Brain microvascular endothelial cell (primary cell): ENCODE data around the gene TTC33.
"Not testable (repeated sequence)": the region's sequence is repeated elsewhere in the genome, so short reads cannot be mapped to it uniquely, and the experiment has no call there.

Source experiments
- DNase-seq: peaks from one replicate; pipeline ENCODE4 v3.0.0-alpha.2; 2020
- H3K27ac ChIP-seq: fragments of 250-450 bp; sonication (Bioruptor Pico); 2 replicates; pipeline ENCODE4 v1.5.1; 2020; ENCODE audit warnings: mild to moderate bottlenecking, moderate library complexity
- H3K27me3 ChIP-seq: fragments of 250-450 bp; sonication (Bioruptor Pico); replicated peaks from 2 replicates; pipeline ENCODE4 v1.5.1; 2020; ENCODE audit warnings: mild to moderate bottlenecking
- H3K36me3 ChIP-seq: fragments of 250-450 bp; sonication (Bioruptor Pico); replicated peaks from 2 replicates; pipeline ENCODE4 v1.5.1; 2020; ENCODE audit warnings: mild to moderate bottlenecking
- H3K4me3 ChIP-seq: 2 replicates; pipeline ENCODE4 v1.5.1; 2011; ENCODE audit warnings: low read depth, mild to moderate bottlenecking, control low read depth, low read length, moderate library complexity
- in situ Hi-C: cut with HindIII; loops from 2 replicates; pipeline ENCODE4 v1.10.0; 2017; ENCODE audit warnings: low sequenced_read_pairs, low pct_ligation_motif_present
- TF ChIP-seq, protein P1 (sequence below): IDR thresholded peaks from 2 replicates; pipeline ENCODE4 v1.5.1; 2011; ENCODE audit warnings: low read depth, mild to moderate bottlenecking, moderate library complexity, low read length, control low read depth, inconsistent platforms; ENCODE audit errors: missing control alignments

The TTC33 gene

DNA sequence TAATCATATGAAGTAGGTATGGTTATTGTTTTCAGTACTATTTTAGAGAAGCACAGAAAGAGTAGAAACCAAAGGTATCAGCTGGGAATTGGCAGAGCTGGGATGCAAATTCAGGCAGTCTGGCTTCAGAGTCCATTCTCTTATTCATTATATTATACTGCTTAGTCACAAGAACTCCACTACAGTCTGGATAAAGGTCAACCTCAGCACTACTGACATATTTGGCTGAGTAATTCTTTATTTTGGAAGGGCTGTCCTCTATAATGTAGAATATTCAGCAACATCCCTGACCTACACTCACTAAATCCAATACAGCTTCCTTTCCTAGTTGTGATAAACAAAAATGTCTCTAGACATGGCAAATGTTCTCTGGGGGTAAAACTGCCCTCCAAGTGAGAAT is 38.5 kb downstream of the TTC33 start:
- TF ChIP-seq, protein P1, sequence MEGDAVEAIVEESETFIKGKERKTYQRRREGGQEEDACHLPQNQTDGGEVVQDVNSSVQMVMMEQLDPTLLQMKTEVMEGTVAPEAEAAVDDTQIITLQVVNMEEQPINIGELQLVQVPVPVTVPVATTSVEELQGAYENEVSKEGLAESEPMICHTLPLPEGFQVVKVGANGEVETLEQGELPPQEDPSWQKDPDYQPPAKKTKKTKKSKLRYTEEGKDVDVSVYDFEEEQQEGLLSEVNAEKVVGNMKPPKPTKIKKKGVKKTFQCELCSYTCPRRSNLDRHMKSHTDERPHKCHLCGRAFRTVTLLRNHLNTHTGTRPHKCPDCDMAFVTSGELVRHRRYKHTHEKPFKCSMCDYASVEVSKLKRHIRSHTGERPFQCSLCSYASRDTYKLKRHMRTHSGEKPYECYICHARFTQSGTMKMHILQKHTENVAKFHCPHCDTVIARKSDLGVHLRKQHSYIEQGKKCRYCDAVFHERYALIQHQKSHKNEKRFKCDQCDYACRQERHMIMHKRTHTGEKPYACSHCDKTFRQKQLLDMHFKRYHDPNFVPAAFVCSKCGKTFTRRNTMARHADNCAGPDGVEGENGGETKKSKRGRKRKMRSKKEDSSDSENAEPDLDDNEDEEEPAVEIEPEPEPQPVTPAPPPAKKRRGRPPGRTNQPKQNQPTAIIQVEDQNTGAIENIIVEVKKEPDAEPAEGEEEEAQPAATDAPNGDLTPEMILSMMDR = no peak
- Histone ChIP-seq H3K36me3 (no peaks in the 10 kb centered on the region), H3K27ac (no peak overlapping the region), H3K4me3 (no peak overlapping the region), H3K27me3 (no peaks in the 10 kb centered on the region)
- DNase-seq = no peak
- in situ Hi-C loops = no loop called here

DNA sequence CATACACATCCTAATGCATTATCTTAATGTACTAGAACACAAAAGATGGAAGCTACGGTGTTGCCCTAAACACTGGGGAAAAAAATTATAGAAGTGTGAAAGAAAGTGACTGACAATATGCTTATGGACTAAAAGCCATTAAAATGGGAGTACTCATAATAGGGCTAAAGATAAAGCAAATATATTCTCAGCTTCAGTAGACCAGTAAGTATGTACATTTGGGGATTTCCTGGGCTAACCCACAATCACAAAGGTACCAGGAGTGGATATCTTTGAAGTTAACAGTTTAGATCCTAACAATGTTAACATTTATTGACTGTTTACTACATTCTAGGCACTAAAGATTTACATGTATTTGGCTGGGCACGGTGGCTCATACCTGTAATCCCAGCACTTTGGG is 39.2 kb downstream of the TTC33 start:
- Histone ChIP-seq H3K27ac (no peak overlapping the region), H3K27me3 (no peaks in the 10 kb centered on the region), H3K36me3 (no peaks in the 10 kb centered on the region), H3K4me3 (no peak overlapping the region)
- no peak for DNase-seq
- TF ChIP-seq, protein P1 = no peak
- in situ Hi-C loops = no loop called here

DNA sequence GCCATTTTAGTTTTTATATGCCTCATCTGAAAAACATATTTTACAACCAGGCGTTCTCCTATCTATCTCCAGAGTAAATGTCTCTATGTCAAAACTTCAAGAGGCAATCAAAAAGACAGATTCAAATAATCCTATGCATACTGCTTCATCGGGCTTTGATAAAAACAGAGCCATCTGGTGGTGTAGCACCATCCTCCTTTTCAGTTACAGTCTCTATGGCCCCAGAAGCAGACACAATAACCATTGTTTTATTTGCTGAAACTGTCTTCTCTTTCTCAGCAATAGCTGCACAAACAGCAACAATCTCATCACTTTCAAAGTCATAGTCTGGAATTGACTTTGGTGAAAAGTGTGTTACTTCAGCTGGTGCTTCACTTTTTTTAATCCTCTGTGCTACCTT is 39.8 kb downstream of the TTC33 start:
- in situ Hi-C loops = no loop called here
- H3K36me3 ChIP-seq = no peaks in the 10 kb centered on the region
- DNase-seq = no peak
- no peak overlapping the region for H3K4me3 ChIP-seq
- no peak overlapping the region for H3K27ac ChIP-seq
- TF ChIP-seq, protein P1 = peak; percentile 56
- H3K27me3 ChIP-seq = no peaks in the 10 kb centered on the region

DNA sequence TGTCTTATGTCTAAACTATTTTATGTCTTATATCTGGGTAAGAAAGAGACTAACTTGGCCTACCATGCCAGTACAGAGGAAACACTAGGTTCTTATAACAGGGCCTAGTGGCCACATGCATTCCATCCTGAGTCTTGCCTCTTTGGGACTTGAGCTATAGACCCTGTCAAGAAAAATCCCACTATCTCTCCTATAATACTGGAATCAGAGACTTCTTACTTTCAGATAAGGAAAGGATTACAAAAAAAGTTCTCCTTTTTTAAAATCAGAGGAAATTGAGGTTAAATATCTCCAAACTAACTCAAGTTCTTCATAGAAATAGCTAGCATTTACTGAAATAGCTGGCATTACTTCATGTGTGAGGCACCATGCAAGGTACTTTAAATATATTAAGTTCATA is 41.8 kb downstream of the TTC33 start:
- Histone ChIP-seq H3K4me3 (no peak overlapping the region), H3K27ac (no peak overlapping the region), H3K27me3 (no peaks in the 10 kb centered on the region), H3K36me3 (no peaks in the 10 kb centered on the region)
- no peak for DNase-seq
- in situ Hi-C loops = no loop called here
- TF ChIP-seq, protein P1 = no peak

DNA sequence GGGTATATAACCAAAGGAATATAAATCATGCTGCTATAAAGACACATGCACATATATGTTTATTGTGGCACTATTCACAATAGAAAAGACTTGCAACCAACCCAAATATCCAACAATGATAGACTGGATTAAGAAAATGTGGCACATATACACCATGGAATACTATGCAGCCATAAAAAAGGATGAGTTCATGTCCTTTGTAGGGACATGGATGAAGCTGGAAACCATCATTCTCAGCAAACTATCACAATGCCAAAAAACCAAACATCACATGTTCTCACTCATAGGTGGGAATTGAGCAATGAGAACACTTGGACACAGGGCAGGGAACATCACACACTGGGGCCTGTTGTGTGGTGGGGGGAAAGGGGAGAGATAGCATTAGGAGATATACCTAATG is 45.2 kb downstream of the TTC33 start:
- DNase-seq, H3K36me3 ChIP-seq, in situ Hi-C loops: not testable (repeated sequence)

DNA sequence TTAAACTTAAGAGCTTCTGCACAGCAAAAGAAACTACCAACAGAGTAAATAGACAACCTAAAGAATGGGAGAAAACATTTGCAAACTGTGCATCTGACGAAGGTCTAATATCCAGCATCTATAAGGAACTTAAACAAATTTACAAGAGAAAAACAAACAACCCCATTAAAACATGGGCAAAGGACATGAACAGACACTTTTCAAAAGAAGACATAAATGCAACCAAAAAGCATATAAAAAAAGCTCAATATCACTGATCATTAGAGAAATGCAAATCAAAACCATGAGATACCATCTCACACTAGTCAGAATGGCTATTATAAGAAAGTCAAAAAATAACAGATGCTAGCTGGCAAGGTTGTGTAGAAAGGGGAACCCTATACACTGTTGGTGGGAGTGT is 50.3 kb downstream of the TTC33 start:
- H3K27me3 ChIP-seq, in situ Hi-C loops, H3K36me3 ChIP-seq, H3K4me3 ChIP-seq, H3K27ac ChIP-seq, DNase-seq: not testable (repeated sequence)

More for the DNA sequence above, 45.2 kb downstream of the TTC33 start:
- H3K27me3 ChIP-seq, H3K4me3 ChIP-seq, H3K27ac ChIP-seq: not testable (repeated sequence)

DNA sequence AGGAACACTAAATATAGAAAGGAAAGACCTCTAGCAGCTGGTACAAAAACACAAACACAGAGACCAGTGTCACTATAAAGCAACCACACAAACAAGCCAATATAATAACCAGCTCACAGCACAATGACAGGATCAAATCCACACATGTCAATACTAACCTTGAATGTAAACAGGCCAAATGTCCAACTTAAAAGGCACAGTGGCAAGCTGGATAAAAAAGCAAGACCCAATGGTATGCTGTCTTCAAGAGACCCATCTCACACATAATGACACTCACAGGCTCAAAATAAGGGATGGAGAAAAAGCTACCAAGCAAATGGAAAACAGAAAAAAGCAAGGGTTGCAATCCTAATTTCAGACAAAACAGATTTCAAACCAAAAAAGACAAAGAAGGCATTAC is 53.7 kb downstream of the TTC33 start:
- H3K27me3 ChIP-seq, DNase-seq, H3K36me3 ChIP-seq, H3K4me3 ChIP-seq, H3K27ac ChIP-seq, in situ Hi-C loops: not testable (repeated sequence)
